GM21360 (cell line): ENCODE data around the gene HOXD13.
A peak's percentile ranks its signal among the peaks of the same experiment; 100 is the strongest.

ENCODE experiments used
- ATAC-seq: cut with Tn5 transposase; IDR thresholded peaks from one replicate; pipeline ENCODE4 v1.9.1; 2021; ENCODE audit warnings: mild to moderate bottlenecking, moderate library complexity; ENCODE audit not compliant: unreplicated experiment

Gene HOXD13

GRCh38 chr2:176092270-176093144 lies at the start of gene HOXD13:
HOXD13 (plus strand) TSS chr2:176092721; CDS start chr2:176092891, 170 bp downstream.
- no peak for ATAC-seq

- no peak for ATAC-seq
These were observed 36.1 kb upstream of the HOXD13 start for GRCh38 chr2:176056406-176056805.

GRCh38 chr2:176063958-176064357 lies 28.6 kb upstream of the HOXD13 start:
- ATAC-seq: no peak

- no peak for ATAC-seq
These were observed 25.6 kb upstream of the HOXD13 start for GRCh38 chr2:176066645-176067588.

- ATAC-seq: no peak
These were observed 24.7 kb upstream of the HOXD13 start for GRCh38 chr2:176067589-176068418.

DNA sequence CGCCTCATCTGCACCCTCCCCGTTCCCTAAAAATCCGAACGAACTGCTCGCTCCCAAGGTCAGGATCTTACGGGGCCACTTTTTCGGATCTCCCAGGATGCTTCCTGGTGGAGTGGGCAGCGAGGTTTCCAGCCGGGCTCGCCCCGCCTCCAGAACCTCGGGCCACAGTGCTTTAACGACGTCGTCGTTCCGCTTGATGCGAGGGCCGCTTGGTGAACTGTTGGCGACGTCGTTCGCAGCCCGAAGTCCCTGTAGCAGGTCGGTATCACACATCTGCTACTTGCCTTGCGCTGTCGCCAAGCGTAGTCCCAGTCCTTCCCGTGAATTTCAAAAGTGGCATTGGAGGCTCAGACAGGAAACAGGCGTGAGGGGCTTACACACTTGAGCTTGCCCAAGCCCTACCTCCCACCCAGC lies 24.1 kb upstream of the HOXD13 start:
- no peak for ATAC-seq

- no peak for ATAC-seq
These were observed 20.9 kb upstream of the HOXD13 start for GRCh38 chr2:176071330-176072291.

GRCh38 chr2:176072292-176072669 lies 20.2 kb upstream of the HOXD13 start:
- ATAC-seq: no peak

DNA sequence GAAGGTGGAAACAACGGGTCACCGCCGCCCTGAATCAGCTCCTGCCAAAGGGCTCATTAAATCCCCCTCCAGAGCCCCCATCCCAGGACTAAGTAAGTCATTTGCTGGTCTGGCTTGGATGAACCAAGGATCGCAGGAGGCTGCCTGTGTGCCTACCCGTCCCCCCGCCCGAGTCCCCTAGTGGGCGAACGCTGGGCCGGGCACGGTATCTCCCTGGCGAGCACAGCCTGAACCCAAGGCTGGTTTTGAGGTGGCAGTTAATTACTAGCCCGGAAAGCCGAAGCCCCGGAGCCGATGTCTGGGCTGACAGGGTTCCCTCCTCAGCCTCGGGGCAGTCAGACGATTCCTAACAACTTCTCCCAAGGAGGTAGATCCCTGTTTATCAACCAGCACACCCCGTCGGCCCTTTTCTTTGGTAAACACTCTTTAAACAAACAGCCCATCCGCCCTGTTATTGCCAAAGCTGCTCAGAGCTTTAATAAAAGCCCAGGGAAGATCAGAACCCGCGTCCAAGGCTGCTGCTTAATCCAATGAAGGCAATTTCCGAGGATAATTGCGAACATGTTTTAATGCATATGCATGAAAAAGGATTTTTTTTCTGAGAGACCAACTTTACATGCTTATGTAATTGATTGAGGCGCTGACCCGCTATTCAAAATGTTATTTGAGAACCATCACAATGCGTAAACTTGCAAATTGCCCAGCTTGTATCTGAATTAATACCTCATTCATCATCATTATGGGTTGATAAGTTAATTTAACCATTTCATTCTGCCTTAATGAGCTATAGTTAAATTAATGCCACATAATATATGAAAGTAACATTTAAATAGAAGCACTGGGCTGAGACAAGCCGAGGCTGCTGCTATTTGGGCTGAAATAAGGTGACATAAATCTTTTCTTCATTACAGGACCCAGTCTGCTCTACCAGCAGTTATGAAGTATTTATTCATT lies 19.3 kb upstream of the HOXD13 start:
- no peak for ATAC-seq

- ATAC-seq: no peak
These were observed 17.5 kb upstream of the HOXD13 start for GRCh38 chr2:176074919-176075425.

- ATAC-seq: no peak
These were observed 17.0 kb upstream of the HOXD13 start for GRCh38 chr2:176075481-176075880.

GRCh38 chr2:176076063-176076462 lies 16.5 kb upstream of the HOXD13 start:
- ATAC-seq: no peak

GRCh38 chr2:176076796-176077195 lies 15.7 kb upstream of the HOXD13 start:
- ATAC-seq: no peak

DNA sequence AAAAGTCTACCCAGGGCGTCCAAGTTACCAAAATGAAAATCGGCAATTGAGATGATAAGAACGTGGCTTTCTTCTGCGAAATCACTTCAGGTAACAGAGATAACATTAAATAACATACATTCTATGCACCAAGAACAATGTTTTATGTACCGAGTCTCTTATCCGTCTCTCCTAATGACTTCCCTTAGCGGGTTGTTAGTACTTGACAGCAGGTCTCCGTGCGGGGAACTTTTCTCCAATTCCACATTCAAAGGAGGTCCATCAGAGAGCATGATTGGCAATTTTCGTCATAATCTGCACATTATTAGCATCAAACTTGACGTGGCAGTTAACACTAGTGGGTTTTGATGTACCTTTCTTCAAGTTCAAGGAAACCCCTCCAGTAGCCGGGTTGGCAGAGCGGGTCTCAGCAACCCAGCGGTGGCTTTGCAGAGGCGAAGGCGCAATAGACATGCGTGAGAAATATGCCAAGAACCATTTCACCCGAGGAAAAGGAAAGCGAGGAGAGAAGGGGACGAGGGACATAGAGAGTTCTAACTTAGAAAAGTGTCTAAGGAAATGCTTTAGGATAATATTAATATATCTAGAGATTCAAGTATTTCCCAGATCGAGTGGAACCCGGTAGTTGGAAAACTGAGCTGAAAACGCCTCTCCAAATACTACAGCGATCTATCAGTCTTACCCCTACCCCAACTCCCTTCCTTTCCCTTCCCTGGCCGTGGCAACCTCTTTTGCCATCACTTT lies 13.8 kb upstream of the HOXD13 start:
- no peak for ATAC-seq

DNA sequence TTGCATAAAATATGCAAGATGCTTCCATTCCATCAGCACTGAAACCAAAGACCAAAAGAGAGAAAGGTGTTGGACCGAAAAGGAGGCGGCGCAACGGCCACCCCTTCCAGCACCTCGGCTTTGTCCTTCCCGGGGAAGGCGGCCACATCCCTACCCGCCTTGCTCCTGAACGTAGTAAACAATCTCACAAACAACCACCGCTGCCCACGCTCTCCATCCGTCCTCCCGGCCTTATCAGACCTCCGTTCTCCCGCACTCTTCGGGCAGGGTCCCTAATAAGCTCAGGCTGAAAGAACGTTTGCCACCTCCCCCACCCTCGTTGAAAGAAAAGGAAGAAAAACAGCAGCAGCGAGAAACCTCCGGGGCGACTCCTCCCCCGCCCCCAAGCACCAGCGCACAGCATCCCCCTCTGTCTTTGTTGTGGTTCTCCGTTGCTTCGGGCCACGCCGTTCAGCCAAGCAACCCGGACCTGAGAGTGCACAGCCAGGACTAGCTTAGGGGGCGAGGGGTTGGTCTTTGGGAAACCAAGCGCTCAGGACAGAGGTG lies 13.2 kb upstream of the HOXD13 start:
- ATAC-seq: no peak

- peak; percentile 48 for ATAC-seq
These were observed 12.5 kb upstream of the HOXD13 start for GRCh38 chr2:176079831-176080539.
